MM.1S (cell line): ENCODE results near the gene TOX2.

Experiments used
- CTCF ChIP-seq: fragments of 300-600 bp; sonication (generic); IDR thresholded peaks from 2 replicates; pipeline ENCODE4 v1.5.1; 2016; ENCODE audit warnings: antibody characterized with exemption, low read length, mixed read lengths
- EZH2 ChIP-seq: fragments of 300-600 bp; sonication (generic); optimal IDR thresholded peaks from 2 replicates; pipeline ENCODE3; 2017; ENCODE audit warnings: low read depth, mild to moderate bottlenecking, antibody characterized with exemption, low read length, mixed read lengths

- TF ChIP-seq CTCF, result no peak
- TF ChIP-seq EZH2, result no peak
These were observed 136.4 kb downstream of the TOX2 start for GRCh38 chr20:44050925-44051660.
